SK-N-SH (cell line): ENCODE data around the gene TBXT. TPM values are rescaled to one million over a fixed set of nuclear protein-coding genes. Genes with fewer than 3 reads are reported as not detected.

Experiments
- CTCF ChIA-PET: fragments of 300-600, 350-600 bp; formaldehyde crosslinking; extraction: SDS; loops from one replicate; lab custom pipeline; 2021; lab: Yijun Ruan, JAX
- POLR2A ChIA-PET: fragments of 350-600 bp; sonication (Branson Sonifier 250); formaldehyde crosslinking; extraction: SDS; loops from one replicate; lab custom pipeline; 2020; ENCODE audit warnings: antibody characterized with exemption, inconsistent platforms; lab: Yijun Ruan, JAX
- DNase-seq: peaks from one replicate; pipeline ENCODE4 v3.0.0; 2012
- H2AFZ ChIP-seq: fragments of 200-600 bp; sonication (generic); 2 replicates; pipeline ENCODE4 v1.8.1; 2016; ENCODE audit warnings: antibody characterized with exemption, mild to moderate bottlenecking, low read depth
- H3F3A ChIP-seq: fragments of 200-600 bp; sonication (generic); replicated peaks from 2 replicates; pipeline ENCODE3; 2016; ENCODE audit warnings: antibody characterized with exemption, mild to moderate bottlenecking; ENCODE audit not compliant: insufficient read depth
- H3K27ac ChIP-seq, 2 experiments: fragments of 200-500 bp in 1 of 2; fragments of 200-600 bp in 1 of 2; sonication (Bioruptor generic) in 1 of 2; sonication (generic), shearing (Covaris generic) in 1 of 2; 2 replicates each; pipeline versions ENCODE4 v1.5.1 to v1.6.1; 2014 to 2016; ENCODE audit warnings: low read depth in 2 of 2, inconsistent platforms in 1 of 2, low read length in 1 of 2, mild to moderate bottlenecking in 1 of 2, mixed read lengths in 1 of 2
- H3K27me3 ChIP-seq: fragments of 200-600 bp; sonication (generic), shearing (Covaris generic); 2 replicates; pipeline ENCODE4 v1.6.1; 2016; ENCODE audit warnings: mixed run types; ENCODE audit not compliant: insufficient read depth
- H3K36me3 ChIP-seq, 2 experiments: fragments of 200-500 bp in 1 of 2; fragments of 200-600 bp in 1 of 2; sonication (Bioruptor generic) in 1 of 2; sonication (generic) in 1 of 2; replicated peaks in 1 of 2; 2 replicates each; pipeline versions ENCODE3 to v1.5.1; 2014 to 2016; ENCODE audit warnings: low read length in 1 of 2, mild to moderate bottlenecking in 1 of 2; ENCODE audit not compliant: insufficient read depth in 2 of 2, control insufficient read depth in 1 of 2
- H3K4me1 ChIP-seq, 2 experiments: fragments of 200-500 bp in 1 of 2; fragments of 200-600 bp in 1 of 2; sonication (Bioruptor generic) in 1 of 2; sonication (generic), shearing (Covaris generic) in 1 of 2; 2 replicates each; pipeline versions ENCODE4 v1.5.1 to v1.6.1; 2014 to 2016; ENCODE audit warnings: low read depth in 1 of 2, low read length in 1 of 2, mixed run types in 1 of 2; ENCODE audit not compliant: insufficient read depth in 2 of 2, control insufficient read depth in 1 of 2
- H3K4me2 ChIP-seq: fragments of 200-600 bp; sonication (generic), shearing (Covaris generic); 2 replicates; pipeline ENCODE4 v1.6.1; 2017; ENCODE audit warnings: mixed run types
- H3K4me3 ChIP-seq, 2 experiments: fragments of 200-500 bp in 1 of 2; fragments of 200-600 bp in 1 of 2; sonication (Bioruptor generic) in 1 of 2; sonication (generic), shearing (Covaris generic) in 1 of 2; 2 replicates each; pipeline versions ENCODE4 v1.5.1 to v1.8.1; 2014 to 2016; ENCODE audit warnings: low read depth in 2 of 2, inconsistent platforms in 1 of 2, low read length in 1 of 2, mild to moderate bottlenecking in 1 of 2, mixed read lengths in 1 of 2, moderate library complexity in 1 of 2
- H3K79me2 ChIP-seq: fragments of 200-600 bp; sonication (generic); 2 replicates; pipeline ENCODE4 v1.8.1; 2017; ENCODE audit warnings: mild to moderate bottlenecking; ENCODE audit not compliant: insufficient read depth
- H3K9ac ChIP-seq: fragments of 200-600 bp; sonication (generic); 2 replicates; pipeline ENCODE4 v1.6.1; 2017; ENCODE audit warnings: mixed run types
- H3K9me2 ChIP-seq: fragments of 200-600 bp; sonication (generic); 2 replicates; pipeline ENCODE4 v1.6.1; 2017; ENCODE audit warnings: mixed run types
- H3K9me3 ChIP-seq: fragments of 200-600 bp; sonication (generic); 2 replicates; pipeline ENCODE4 v1.6.1; 2017; ENCODE audit warnings: mixed run types, mild to moderate bottlenecking, moderate library complexity
- H4K20me1 ChIP-seq: fragments of 200-600 bp; sonication (generic); 2 replicates; pipeline ENCODE4 v1.6.1; 2017; ENCODE audit warnings: mild to moderate bottlenecking, mixed run types; ENCODE audit not compliant: insufficient read depth
- ELF1 ChIP-seq: IDR thresholded peaks from 2 replicates; pipeline ENCODE4 v1.4.0; 2012
- EP300 ChIP-seq, 2 experiments: IDR thresholded peaks; 2 replicates each; pipeline versions ENCODE4 v1.4.0 to v1.6.1; 2012; ENCODE audit warnings: borderline replicate concordance in 1 of 2, low read depth in 1 of 2, low read length in 1 of 2
- EZH2phosphoT487 ChIP-seq: fragments of 200-600 bp; sonication (generic); IDR thresholded peaks from 2 replicates; pipeline ENCODE4 v1.6.1; 2017; ENCODE audit warnings: low read depth, mixed run types, mild to moderate bottlenecking, antibody characterized with exemption, moderate library complexity, borderline replicate concordance
- FOSL2 ChIP-seq: IDR thresholded peaks from 2 replicates; pipeline ENCODE4 v1.4.0; 2012; ENCODE audit warnings: low read depth, mild to moderate bottlenecking, moderate library complexity, borderline replicate concordance
- GABPA ChIP-seq: IDR thresholded peaks from 2 replicates; pipeline ENCODE4 v1.4.0; 2012; ENCODE audit warnings: low read depth, mild to moderate bottlenecking
- GATA2 ChIP-seq: sonication (generic); formaldehyde crosslinking; IDR thresholded peaks from 2 replicates; pipeline ENCODE4 v1.5.0; 2020; ENCODE audit warnings: mild to moderate bottlenecking, missing genetic modification reagents
- MEF2A ChIP-seq: IDR thresholded peaks from 2 replicates; pipeline ENCODE4 v1.4.0; 2012; ENCODE audit warnings: low read depth, borderline replicate concordance
- NFIC ChIP-seq: IDR thresholded peaks from 2 replicates; pipeline ENCODE4 v1.4.0; 2012; ENCODE audit warnings: borderline replicate concordance
- RAD21 ChIP-seq: IDR thresholded peaks from 2 replicates; pipeline ENCODE4 v1.6.1; 2012; ENCODE audit warnings: mild to moderate bottlenecking, low read length
- RCOR1 ChIP-seq: fragments of 150-350 bp; IDR thresholded peaks from 2 replicates; pipeline ENCODE4 v1.6.1; 2017; ENCODE audit warnings: antibody characterized with exemption, low read length
- SIN3A ChIP-seq: IDR thresholded peaks from 2 replicates; pipeline ENCODE4 v1.6.1; 2012; ENCODE audit warnings: low read depth, mild to moderate bottlenecking, low read length, moderate library complexity, borderline replicate concordance
- TAF1 ChIP-seq: IDR thresholded peaks from 2 replicates; pipeline ENCODE4 v1.6.1; 2012; ENCODE audit warnings: low read depth, mild to moderate bottlenecking, low read length, moderate library complexity, borderline replicate concordance
- TCF12 ChIP-seq: IDR thresholded peaks from 2 replicates; pipeline ENCODE4 v1.4.0; 2012
- TEAD4 ChIP-seq: IDR thresholded peaks from 2 replicates; pipeline ENCODE4 v1.4.0; 2012; ENCODE audit warnings: mild to moderate bottlenecking, borderline replicate concordance; ENCODE audit not compliant: insufficient read depth
- YY1 ChIP-seq: IDR thresholded peaks from 2 replicates; pipeline ENCODE4 v1.4.0; 2012; ENCODE audit warnings: low read depth, mild to moderate bottlenecking
- WGBS: methylation state at CpG from one replicate; pipeline ENCODE4 v1.1.6; 2017; ENCODE audit warnings: low lambda C conversion rate; 5-methylcytosine and 5-hydroxymethylcytosine counted together
- polyA plus RNA-seq, 3 experiments: library from polyadenylated mRNA; depleted of rRNA; stranded (reverse); fragments of >200 nt; gene quantifications; 2 replicates each; pipeline ENCODE4 v1.2.3, GENCODE V29; 2012
- TF ChIP-seq, protein P1 (sequence below): IDR thresholded peaks from 2 replicates; pipeline ENCODE4; 2012
- TF ChIP-seq, protein P2 (sequence below): fragments of 150-350 bp; IDR thresholded peaks from 2 replicates; pipeline ENCODE4 v1.6.1; 2016; ENCODE audit warnings: mild to moderate bottlenecking, low read depth, low read length
- TF ChIP-seq, protein P3 (sequence below): fragments of 150-350 bp; IDR thresholded peaks from 2 replicates; pipeline ENCODE4 v1.6.1; 2017; ENCODE audit warnings: antibody characterized with exemption, low read length, low read depth, borderline replicate concordance
- TF ChIP-seq, protein P4 (sequence below): IDR thresholded peaks from 2 replicates; pipeline ENCODE4 v1.6.1; 2012; ENCODE audit warnings: mild to moderate bottlenecking, low read depth, low read length, moderate library complexity
- TF ChIP-seq, protein P5 (sequence below): IDR thresholded peaks from 2 replicates; pipeline ENCODE4 v1.4.0; 2012; ENCODE audit warnings: low read depth, borderline replicate concordance

Gene TBXT
- polyA plus RNA-seq, 1 of the 3 experiments (the other 2 are of a cell fraction) = not detected

DNA sequence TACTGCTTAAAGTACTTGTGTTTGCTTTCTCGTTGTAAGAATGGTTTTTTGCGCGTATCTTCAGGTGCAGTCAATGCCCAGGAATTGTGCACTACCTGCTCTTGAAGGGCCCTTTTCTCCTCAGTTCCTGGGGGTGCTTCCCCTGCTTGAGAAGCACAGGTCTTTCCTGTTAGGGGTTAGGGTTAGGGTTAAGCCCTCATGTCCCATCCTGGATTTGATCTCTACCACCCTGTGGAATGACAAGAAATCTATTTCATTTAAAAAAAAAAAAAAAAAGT lies 39.6 kb upstream of the TBXT start:
- no peaks in the 10 kb centered on the region; the same call in 1 of the 2 replicates for H3K27me3 ChIP-seq
- 88% methylated on average over 3 of the region's 3 CpGs for WGBS
- no peaks in the 10 kb centered on the region for H4K20me1 ChIP-seq
- no peaks in the 10 kb centered on the region for H3K79me2 ChIP-seq
- no peak overlapping the region for H2AFZ ChIP-seq
- no peak overlapping the region for H3K4me2 ChIP-seq
- POLR2A ChIA-PET = no interaction called here
- H3K9ac ChIP-seq = no peak overlapping the region
- CTCF ChIA-PET = no interaction called here
- no peaks in the 10 kb centered on the region for H3K36me3 ChIP-seq
- no peaks in the 10 kb centered on the region for H3K9me2 ChIP-seq
- no peak overlapping the region for H3K4me3 ChIP-seq
- no peak for DNase-seq
- no peaks in the 10 kb centered on the region for H3F3A ChIP-seq
- H3K4me1 ChIP-seq = no peaks in the 10 kb centered on the region
- H3K9me3 ChIP-seq = no peaks in the 10 kb centered on the region; the same call in 1 of the 2 replicates
- no peak overlapping the region for H3K27ac ChIP-seq
- TF ChIP-seq, protein P1, sequence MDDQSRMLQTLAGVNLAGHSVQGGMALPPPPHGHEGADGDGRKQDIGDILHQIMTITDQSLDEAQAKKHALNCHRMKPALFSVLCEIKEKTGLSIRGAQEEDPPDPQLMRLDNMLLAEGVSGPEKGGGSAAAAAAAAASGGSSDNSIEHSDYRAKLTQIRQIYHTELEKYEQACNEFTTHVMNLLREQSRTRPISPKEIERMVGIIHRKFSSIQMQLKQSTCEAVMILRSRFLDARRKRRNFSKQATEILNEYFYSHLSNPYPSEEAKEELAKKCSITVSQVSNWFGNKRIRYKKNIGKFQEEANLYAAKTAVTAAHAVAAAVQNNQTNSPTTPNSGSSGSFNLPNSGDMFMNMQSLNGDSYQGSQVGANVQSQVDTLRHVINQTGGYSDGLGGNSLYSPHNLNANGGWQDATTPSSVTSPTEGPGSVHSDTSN = no peak
- TF ChIP-seq YY1 = no peak
- no peak for TF ChIP-seq TEAD4
- no peak for TF ChIP-seq NFIC
- TF ChIP-seq FOSL2 = no peak
- no peak for TF ChIP-seq RCOR1
- no peak for TF ChIP-seq TCF12
- TF ChIP-seq ELF1 = no peak
- no peak for TF ChIP-seq RAD21
- TF ChIP-seq, protein P2, sequence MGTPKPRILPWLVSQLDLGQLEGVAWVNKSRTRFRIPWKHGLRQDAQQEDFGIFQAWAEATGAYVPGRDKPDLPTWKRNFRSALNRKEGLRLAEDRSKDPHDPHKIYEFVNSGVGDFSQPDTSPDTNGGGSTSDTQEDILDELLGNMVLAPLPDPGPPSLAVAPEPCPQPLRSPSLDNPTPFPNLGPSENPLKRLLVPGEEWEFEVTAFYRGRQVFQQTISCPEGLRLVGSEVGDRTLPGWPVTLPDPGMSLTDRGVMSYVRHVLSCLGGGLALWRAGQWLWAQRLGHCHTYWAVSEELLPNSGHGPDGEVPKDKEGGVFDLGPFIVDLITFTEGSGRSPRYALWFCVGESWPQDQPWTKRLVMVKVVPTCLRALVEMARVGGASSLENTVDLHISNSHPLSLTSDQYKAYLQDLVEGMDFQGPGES = no peak
- TF ChIP-seq GATA2 (CRISPR knock-in tag) = no peak
- no peak for TF ChIP-seq MEF2A
- TF ChIP-seq TAF1 = no peak

DNA sequence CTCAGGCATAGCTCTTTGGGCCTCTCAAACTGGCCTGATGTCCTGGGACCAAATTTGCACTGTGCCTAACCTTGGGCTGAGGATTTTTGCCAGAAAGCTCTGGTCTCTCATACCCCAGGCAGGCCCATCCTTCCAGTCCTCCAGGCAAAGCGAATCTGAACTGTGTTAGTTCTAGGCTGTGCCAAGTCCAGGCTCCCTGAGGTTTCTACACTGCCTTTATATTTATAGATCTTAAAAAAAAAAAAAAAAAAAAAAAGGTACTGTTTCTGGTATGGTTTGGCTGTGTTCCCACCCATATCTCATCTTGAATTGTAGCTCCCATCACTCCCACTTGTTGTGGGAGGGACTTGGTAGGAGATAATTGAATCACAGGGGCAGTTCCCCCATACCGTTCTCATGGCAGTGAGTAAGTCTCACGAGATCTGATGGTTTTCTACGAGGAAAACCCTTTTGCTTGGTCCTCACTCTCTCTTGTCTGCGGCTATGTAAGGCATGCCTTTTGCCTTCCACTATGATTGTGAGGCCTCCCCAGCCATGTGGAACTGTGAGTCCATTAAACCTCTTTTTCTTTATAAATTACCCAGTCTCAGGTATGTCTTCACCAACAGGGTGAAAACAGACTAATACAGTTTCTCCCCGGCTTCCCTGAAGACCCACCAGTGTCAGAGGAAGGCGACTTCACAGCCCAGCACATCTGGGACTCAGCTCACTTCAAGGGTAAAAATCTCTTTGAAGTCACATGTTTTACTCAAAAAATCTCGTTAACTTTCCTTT lies 39.0 kb upstream of the TBXT start:
- WGBS = 11% methylated on average over 8 of the region's 8 CpGs
- TF ChIP-seq, protein P3, sequence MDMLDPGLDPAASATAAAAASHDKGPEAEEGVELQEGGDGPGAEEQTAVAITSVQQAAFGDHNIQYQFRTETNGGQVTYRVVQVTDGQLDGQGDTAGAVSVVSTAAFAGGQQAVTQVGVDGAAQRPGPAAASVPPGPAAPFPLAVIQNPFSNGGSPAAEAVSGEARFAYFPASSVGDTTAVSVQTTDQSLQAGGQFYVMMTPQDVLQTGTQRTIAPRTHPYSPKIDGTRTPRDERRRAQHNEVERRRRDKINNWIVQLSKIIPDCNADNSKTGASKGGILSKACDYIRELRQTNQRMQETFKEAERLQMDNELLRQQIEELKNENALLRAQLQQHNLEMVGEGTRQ = no peak
- TF ChIP-seq, protein P4, sequence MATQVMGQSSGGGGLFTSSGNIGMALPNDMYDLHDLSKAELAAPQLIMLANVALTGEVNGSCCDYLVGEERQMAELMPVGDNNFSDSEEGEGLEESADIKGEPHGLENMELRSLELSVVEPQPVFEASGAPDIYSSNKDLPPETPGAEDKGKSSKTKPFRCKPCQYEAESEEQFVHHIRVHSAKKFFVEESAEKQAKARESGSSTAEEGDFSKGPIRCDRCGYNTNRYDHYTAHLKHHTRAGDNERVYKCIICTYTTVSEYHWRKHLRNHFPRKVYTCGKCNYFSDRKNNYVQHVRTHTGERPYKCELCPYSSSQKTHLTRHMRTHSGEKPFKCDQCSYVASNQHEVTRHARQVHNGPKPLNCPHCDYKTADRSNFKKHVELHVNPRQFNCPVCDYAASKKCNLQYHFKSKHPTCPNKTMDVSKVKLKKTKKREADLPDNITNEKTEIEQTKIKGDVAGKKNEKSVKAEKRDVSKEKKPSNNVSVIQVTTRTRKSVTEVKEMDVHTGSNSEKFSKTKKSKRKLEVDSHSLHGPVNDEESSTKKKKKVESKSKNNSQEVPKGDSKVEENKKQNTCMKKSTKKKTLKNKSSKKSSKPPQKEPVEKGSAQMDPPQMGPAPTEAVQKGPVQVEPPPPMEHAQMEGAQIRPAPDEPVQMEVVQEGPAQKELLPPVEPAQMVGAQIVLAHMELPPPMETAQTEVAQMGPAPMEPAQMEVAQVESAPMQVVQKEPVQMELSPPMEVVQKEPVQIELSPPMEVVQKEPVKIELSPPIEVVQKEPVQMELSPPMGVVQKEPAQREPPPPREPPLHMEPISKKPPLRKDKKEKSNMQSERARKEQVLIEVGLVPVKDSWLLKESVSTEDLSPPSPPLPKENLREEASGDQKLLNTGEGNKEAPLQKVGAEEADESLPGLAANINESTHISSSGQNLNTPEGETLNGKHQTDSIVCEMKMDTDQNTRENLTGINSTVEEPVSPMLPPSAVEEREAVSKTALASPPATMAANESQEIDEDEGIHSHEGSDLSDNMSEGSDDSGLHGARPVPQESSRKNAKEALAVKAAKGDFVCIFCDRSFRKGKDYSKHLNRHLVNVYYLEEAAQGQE = no peak
- no peak for TF ChIP-seq EZH2phosphoT487
- TF ChIP-seq GABPA = no peak
- no peak for TF ChIP-seq SIN3A
- no peak for TF ChIP-seq RAD21
- TF ChIP-seq, protein P5, sequence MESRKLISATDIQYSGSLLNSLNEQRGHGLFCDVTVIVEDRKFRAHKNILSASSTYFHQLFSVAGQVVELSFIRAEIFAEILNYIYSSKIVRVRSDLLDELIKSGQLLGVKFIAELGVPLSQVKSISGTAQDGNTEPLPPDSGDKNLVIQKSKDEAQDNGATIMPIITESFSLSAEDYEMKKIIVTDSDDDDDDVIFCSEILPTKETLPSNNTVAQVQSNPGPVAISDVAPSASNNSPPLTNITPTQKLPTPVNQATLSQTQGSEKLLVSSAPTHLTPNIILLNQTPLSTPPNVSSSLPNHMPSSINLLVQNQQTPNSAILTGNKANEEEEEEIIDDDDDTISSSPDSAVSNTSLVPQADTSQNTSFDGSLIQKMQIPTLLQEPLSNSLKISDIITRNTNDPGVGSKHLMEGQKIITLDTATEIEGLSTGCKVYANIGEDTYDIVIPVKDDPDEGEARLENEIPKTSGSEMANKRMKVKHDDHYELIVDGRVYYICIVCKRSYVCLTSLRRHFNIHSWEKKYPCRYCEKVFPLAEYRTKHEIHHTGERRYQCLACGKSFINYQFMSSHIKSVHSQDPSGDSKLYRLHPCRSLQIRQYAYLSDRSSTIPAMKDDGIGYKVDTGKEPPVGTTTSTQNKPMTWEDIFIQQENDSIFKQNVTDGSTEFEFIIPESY = no peak
- no peak for TF ChIP-seq EP300 (IDR thresholded peaks at IDR 0.05; ENCODE audit: borderline replicate concordance in 1 of 2, low read depth in 1 of 2, low read length in 1 of 2)

More for the DNA sequence above, 39.0 kb upstream of the TBXT start:
- CTCF ChIA-PET = interaction anchor here (0.7 to 1.2 kb wide), 2 partner anchors 11 to 50 kb away, joined by 3 read pairs; no protein-coding TSS in a partner anchor
- H3K4me2 ChIP-seq = no peak overlapping the region
- H3K36me3 ChIP-seq = no peaks in the 10 kb centered on the region
- no peaks in the 10 kb centered on the region for H3F3A ChIP-seq
- H3K27me3 ChIP-seq = no peaks in the 10 kb centered on the region; the same call in 1 of the 2 replicates
- no peaks in the 10 kb centered on the region for H3K4me1 ChIP-seq
- DNase-seq = no peak
- H3K79me2 ChIP-seq = no peaks in the 10 kb centered on the region
- H3K4me3 ChIP-seq = no peak overlapping the region
- no peak overlapping the region for H3K9ac ChIP-seq
- POLR2A ChIA-PET = no interaction called here
- no peak overlapping the region for H3K27ac ChIP-seq
- H4K20me1 ChIP-seq = no peaks in the 10 kb centered on the region
- no peaks in the 10 kb centered on the region for H3K9me2 ChIP-seq
- H3K9me3 ChIP-seq = no peaks in the 10 kb centered on the region; the same call in 1 of the 2 replicates
- H2AFZ ChIP-seq = no peak overlapping the region
